Uterine smooth muscle cell (primary cell): ENCODE data around the gene KIAA1143. TPM values are rescaled to one million over a fixed set of nuclear protein-coding genes. Genes with fewer than 3 reads are reported as not detected.

ENCODE experiments used
- total RNA-seq: library from RNA; depleted of rRNA; stranded (reverse); fragments of >200 nt; gene quantifications from 2 replicates; pipeline ENCODE4 v1.2.3, GENCODE V29; 2014

KIAA1143 gene
- total RNA-seq = 17.4 and 19.5 TPM in 2 replicates

GRCh38 chr3:44761424-44762169, at the start of gene KIAA1143, which contains the start of gene KIF15:
TSS of gene KIAA1143 (minus strand) at chr3:44761619. CDS start at chr3:44761602, 17 bp downstream.
TSS of gene KIF15 (plus strand) at chr3:44761794. CDS start at chr3:44761866, 72 bp downstream.

DNA sequence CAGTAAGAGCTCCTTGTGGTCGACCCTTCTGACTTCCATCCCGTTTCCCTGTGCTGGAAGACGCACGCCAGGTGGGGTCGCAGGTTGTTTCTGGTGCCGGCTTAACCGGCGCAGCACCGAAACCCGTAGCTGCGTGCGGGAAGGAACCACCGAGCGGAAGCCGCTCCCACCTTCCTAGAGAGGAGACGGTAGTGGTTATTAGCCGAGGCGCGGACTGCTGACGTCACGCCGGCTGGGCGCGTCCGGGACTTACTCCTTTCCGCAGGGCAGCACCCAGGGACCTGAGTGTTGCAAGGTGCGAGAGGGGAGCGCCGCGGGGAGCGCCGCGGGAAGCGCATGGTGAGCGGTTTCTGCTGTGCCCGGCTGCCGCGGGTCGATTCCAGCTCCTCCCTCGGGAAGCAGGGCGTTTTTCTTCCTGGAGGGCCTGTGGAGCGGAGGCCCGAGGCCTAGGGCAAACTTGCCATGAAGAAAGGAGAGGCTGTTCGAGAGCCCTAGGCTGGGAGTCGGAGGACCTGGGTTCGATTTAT, 32.0 kb downstream of the KIAA1143 start, which contains the start of gene ZNF501:
ZNF501 (plus strand) TSS at position 252 of the 527 bp plus-strand sequence. CDS start 4,787 bp downstream, outside the sequence.

GRCh38 chr3:44712455-44713075, 48.9 kb downstream of the KIAA1143 start, which contains the start of gene ZNF502:
TSS of gene ZNF502 (plus strand) at chr3:44712660. CDS start at chr3:44720262, 7,602 bp downstream.

Other genes with a start within 250 kb of the KIAA1143 start
- 5.5 and 7.4 TPM in 2 replicates for gene ZKSCAN7, start 206.4 kb downstream of the KIAA1143 start, total RNA-seq
- gene ZNF660, start 176.7 kb downstream of the KIAA1143 start, total RNA-seq = 0.55 and 1.7 TPM in 2 replicates
- 18.3 and 18.9 TPM in 2 replicates for gene ZNF197, start 136.6 kb downstream of the KIAA1143 start, total RNA-seq
- gene ZNF35, start 112.9 kb downstream of the KIAA1143 start, total RNA-seq = 9.0 and 14.4 TPM in 2 replicates
- gene ZNF502, start 49.0 kb downstream of the KIAA1143 start, total RNA-seq = 4.7 and 5.8 TPM in 2 replicates
- 7.1 and 8.1 TPM in 2 replicates for gene ZNF501, start 32.0 kb downstream of the KIAA1143 start, total RNA-seq
- 7.4 and 27.2 TPM in 2 replicates for gene KIF15, start 175 bp upstream of the KIAA1143 start, total RNA-seq
- 11.8 and 23.1 TPM in 2 replicates for gene TMEM42, start 100.3 kb upstream of the KIAA1143 start, total RNA-seq
- gene TGM4, start 113.0 kb upstream of the KIAA1143 start, total RNA-seq = not detected in 2 replicates
- gene ZDHHC3, start 214.6 kb upstream of the KIAA1143 start, total RNA-seq = 30.6 and 32.3 TPM in 2 replicates
- gene EXOSC7, start 214.6 kb upstream of the KIAA1143 start, total RNA-seq = 62.6 and 73.3 TPM in 2 replicates